Measurements from ENCODE around the gene DIAPH2.

The DIAPH2 gene

DNA sequence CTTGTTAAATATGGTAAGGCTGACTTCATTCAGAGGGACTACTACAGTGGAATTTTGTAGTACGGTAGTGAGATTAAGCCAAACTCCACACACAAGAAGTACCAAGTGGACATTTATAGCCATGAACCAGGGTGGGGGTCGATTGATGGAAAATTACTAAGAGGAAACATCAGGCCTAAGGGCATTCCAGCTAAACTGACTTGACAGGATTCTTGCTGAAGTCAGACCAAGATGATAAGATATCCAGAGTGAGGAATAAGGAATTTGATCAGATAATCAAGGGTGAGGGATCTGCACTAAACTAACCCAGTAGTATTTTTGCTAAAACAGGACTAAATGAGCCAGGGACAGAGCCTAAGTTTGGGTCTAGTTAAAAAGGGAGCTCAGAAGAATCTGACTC, 796.6 kb downstream of the DIAPH2 start:
- no peak for DNase-seq (ENCODE audit: low read depth)

DNA sequence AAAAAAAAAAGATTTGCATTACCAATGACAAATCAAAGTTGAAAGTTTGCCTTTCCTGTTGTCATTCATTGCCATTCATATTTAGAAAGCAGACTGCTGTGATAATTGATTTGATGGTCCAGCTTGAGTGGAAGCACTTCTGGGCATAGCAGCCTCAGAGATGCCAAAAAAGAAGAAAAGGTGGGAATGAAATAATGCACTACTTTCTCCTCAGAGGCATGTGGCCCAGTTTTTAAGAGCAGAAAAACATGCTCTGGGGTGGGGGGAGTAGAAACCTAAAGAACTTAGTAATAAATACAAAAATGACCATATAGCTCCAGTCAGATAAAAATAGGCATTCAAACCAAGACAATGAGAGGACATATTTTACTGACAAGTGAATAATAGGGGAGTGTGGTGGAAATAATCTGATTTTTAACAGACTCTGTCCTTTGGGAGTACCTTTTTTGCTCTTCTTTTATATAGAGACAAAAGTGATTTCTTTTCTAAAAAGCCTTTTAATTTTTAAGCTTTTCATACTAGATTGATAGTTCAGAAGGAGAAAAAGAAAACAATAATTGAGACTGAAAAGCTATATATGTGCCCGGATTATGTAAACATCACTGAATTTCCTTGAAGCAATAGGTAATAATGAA, 798.1 kb downstream of the DIAPH2 start:
- DNase-seq (ENCODE audit: low read depth) = no peak

DNA sequence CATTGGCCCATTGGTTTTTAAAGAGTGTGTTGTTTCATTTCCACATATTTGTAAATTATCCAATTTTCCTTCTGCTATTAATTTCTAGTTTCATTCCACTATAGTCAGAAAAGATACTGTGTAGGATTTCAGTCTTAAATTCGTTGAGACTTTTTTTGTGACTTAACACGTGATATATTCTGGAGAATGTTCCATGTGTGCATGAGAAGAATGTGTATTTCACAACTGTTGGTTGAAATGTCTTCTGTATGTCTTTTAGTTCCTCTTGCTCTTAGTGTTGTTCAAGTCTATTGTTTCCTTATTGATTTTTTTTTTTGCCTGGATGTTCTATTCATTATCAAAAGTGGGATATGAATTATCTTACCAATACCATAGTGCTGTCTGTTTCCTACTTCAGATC, 806.0 kb downstream of the DIAPH2 start:
- DNase-seq (ENCODE audit: low read depth) = no peak

DNA sequence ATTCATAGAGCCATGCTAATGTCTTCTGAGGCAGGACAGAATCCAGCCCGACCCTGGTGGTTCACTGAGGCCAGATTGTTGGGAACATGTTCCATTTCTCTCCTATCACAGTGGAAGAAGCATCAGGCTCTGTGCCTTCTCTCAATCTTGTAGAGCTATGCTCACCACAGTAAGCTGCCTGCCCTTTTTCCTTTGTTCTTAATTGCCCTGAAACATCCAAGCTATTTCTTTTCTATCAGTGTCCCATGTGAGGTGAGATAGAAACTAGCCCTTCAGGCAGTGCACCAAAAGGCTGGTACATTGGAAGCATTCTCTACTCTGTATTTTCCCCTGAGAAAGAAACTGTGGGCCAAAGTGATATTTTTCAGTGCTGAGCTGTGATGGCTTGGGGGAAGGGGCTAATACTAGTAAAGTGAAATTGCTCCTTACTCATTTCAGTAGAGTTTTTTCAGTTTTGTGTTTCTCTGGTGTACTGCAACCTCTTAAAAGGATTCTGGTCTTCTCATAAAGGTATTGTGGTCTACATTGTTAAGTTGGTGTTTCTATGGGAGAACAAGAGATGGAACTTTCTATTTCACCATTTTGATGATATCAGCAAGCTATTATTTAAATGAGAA, 810.2 kb downstream of the DIAPH2 start:
- no peak for DNase-seq (ENCODE audit: low read depth)

DNA sequence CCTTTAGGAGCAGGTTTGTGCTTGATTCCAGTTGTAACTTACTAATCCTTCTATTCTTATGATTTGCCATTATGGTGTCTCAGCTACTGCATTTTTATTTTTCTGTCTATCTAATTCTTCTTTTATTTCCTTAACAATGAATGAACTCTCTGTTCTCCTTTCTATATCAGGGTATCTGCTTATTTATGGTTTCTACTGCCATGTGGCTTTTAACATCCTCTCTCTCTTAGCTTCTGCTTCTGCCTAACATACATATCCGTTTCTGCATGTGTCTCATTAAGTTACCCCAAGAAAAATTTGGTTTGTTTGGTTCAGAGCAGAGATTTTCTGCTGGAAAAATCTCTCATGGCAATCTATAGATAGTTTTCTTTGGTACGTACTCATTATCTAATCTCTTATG, 813.5 kb downstream of the DIAPH2 start:
- no peak for DNase-seq (ENCODE audit: low read depth)

DNA sequence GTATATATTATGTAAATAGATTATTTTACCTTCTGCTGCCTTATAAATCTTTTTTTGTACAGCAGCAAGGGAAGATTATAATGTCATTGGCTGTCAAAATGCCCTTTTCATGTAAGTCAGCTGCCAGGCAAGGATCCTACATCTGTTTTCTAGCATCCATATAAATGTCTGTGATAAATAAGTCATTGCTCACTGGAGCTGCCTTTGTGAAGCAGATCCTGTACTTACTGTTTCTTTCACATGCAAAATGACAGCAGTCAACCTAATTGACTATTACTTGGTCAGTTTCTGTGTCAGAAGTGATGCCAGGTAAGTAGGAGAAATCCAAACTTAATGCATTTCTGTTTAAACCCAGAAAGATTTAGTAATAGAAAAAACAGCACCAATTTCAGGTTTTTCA, 819.8 kb downstream of the DIAPH2 start:
- DNase-seq (ENCODE audit: low read depth) = no peak

DNA sequence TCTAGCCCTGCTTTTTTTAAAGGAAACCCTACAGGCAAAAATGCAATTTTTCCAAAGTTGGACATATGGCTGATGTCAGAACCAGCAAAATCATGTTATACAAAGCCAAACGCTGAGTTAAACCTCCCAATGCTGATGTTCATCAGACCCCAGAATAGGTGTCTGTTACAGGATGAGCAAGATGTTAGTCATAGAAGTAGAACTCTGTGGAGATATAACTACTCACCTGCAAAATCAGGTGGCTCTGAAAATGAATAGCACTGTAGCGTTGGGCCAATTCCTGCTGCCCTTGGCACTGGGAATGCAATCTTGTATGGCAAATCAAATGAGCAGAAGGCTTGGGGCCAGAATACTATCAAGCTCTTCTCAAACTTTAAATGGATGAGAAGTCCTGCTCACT, 833.1 kb downstream of the DIAPH2 start:
- no peak for DNase-seq (ENCODE audit: low read depth)

DNA sequence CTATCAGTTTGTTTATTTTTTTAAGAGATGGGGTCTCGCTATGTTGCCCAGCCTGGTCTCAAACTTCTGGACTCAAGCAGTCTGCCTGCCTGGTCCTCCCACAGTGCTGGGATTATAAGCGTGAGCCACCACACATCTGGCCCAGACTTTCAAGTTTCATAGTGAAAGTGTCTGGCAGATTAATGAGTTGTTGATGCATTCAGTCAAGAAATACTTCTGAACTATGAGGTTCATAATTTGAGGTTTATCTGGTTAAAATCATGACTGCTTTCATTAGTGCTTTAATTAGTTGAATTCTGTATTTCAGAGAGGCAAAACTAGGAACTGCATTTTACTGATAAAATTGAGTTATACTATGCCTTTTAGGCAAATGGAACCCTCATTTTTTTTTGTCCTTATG, 837.7 kb downstream of the DIAPH2 start:
- DNase-seq (ENCODE audit: low read depth) = no peak

DNA sequence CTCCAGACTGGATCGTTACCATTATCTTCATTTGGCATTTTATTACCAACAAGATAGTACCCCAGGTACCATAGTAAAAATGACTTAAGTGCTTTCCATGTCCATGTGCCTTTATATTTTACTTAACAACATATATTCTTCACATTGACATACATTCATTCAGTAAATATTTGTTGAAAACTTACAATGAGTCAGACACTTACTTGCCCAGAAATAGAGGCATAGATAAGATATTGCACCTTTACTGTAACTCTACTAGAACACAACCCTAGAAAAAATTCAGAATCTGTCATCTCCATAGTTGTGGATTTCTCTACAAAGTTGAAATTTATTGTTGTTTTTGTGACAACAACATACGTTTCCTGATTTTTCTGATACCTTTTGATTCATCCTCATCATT, 839.7 kb downstream of the DIAPH2 start:
- no peak for DNase-seq (ENCODE audit: low read depth)

DNA sequence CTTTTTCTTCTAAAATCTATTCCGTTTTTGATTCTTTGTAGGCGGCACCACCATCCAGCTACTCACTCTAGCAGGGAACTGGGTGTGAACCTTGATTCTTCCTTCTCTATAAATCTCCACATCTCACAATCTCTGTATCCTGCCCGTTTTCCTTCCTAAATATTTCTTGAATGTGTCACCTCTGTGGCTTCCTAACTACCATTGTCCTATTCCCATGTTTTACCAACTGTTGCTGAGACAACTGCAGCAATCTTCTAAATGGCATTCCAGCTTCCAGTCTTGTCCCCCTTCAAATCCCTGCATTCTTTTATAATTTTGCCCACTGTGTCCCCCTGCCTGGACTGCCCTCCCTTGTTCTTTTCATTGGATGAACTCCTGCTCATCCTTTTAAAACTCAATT, 840.4 kb downstream of the DIAPH2 start:
- no peak for DNase-seq (ENCODE audit: low read depth)

DNA sequence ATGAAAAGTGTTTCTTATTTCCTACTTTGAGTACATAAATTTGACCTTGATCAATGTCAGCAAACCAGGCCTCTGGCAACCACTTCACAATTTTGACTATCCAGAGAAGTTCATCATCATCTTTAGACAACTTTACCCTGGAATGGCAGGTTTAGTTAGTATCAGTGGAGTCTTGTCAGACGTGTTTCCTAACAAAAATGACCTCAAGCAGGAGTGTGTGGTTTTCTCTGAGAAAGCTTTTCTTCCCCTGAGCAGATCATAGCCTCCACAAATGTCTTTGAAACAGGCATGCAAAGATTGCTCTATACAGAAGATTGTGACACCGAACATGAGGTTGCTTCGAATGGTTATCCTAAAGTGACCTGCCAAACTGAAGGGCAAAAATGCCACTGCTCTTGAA, 841.3 kb downstream of the DIAPH2 start:
- no peak for DNase-seq (ENCODE audit: low read depth)

DNA sequence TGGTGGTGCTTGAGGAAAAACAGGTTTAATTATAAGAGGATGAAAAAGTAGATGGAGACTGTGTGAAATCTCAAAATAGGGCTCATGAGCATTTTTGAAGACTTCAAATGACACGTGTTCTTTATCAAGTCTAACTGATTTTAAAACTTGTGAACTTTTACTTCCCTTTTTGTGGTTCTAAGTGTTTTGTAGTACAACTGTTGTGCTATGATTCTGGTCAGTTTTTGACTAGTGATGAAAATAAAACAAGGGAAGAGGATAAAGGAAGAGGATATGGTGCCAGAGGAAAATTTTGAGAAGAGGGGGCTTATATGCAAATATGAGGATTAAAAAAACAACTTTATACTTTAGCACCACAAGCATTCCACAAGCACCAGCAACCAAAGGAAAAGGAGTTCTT, 843.1 kb downstream of the DIAPH2 start:
- DNase-seq (ENCODE audit: low read depth) = no peak

DNA sequence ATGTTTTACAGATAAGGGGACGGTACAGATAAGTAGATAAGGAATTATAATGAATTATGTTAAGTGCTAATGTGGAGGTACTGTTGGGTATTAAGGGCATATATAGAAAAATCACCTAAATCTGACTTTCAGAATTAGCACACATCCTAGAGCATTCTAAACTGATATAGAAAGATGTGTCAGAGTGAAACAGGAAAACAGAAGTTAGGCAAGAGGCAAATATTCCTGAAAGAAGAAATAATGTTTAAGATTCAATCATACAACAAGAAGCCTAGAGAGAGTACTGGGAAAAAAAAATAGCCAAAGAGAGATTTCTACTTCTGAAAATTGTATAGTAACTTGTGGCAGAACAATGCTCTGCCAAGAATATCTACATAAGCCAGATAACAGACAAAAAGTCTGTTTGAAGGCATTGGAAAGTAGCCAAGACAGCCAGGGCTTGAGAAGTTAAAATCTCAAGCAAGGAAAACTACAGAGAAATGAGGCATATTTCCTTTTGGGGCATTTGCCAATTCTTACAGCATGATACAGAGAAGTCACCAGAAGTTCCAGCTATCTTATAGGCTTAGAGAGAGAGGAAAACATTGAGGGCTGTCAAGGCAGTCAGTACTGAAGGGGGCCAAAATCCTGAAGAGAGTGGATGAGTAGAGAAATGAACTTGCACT, 845.0 kb downstream of the DIAPH2 start:
- DNase-seq (ENCODE audit: low read depth) = no peak

DNA sequence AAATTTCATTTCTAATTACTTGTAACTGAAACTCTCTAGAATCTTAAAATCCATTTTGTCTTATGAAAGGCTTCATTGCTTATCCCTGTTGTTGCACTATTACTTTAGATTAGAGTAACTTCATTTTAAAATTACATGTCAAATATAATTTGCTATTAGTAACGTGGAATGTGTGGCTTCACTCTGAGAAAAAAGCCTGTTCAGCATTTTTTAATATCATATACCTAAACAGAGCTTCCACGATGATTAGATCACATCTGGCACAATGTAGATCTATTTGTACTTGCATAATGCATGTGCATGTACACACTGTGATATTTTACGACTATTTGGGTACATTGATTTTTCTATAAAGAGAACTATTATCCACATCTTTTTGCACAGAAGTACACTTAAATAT, 847.2 kb downstream of the DIAPH2 start:
- DNase-seq (ENCODE audit: low read depth) = no peak

DNA sequence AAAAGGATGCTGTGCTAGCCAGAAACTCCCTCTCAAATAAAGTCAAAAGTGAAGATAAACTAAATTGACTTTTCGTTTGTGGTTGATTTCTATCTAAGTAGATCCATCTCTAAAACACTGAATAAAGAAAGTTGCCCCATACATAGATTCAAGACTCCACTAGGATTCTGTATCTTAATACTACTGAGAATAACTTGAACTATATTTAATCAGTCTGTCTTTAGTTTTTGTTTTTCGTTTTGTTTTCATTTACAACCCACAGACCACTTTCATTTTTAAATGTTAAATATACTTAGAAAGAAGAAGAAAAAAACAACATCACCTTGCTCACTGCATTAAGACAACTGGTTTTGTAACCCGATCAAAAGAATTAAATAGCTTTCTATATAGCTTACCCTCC, 854.1 kb downstream of the DIAPH2 start:
- no peak for DNase-seq (ENCODE audit: low read depth)

DNA sequence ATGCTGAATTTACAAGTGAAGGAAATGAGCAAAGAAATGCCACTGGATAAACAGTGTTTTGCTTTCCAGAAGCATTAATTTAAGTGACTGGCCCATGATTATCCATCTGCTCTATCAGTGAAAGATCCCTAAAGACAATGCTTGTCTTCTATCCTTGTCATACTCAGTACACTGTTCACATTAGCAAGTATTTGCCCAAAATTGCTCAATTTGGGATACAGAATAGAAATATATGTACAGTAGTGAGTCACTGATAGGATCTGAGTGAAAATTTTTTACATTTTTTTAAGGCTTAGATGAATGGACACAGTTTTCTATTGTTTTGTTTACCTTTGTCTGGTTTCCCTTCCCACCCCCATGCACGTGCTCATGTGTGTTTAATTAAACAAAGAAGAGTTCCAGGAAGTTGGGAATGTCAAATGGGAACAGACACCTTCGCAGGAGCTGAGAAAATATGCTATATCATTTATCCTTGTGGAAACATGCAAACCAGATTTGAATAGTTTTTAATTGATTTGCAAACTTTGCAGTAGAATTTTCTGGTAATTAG, 855.4 kb downstream of the DIAPH2 start:
- DNase-seq (ENCODE audit: low read depth) = no peak

DNA sequence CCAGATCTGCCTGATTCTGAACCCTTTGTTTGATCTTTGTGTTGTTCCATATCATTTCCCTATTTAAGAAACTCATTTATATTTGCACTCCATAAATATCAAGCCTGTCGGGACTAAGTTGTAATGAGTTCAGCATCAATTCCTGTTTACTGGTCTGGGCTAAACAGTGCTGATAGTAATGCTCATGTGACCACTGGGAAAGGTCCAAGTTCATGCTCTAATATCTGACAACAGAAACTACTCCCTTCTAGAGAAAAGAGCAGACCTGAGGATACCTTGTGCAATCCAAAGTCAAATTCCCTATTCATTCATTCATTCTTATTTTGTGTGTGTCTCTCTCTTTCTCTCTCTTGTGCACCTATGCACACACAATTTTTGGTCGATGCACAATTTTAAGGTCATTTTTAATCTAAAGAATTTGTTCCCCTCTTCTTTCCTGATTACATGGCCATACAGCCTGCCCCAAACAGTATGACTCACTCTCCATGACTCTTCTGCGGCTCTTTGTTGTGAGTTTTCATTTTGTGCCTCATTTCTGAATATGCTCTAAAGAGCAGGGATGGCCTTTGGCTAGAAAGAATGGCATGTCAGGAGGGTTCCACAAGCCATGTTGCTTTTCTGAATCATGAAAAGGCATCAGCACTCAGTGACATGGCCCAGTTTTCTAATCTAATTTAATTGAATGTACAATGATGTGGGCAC, 863.4 kb downstream of the DIAPH2 start:
- no peak for DNase-seq (ENCODE audit: low read depth)

DNA sequence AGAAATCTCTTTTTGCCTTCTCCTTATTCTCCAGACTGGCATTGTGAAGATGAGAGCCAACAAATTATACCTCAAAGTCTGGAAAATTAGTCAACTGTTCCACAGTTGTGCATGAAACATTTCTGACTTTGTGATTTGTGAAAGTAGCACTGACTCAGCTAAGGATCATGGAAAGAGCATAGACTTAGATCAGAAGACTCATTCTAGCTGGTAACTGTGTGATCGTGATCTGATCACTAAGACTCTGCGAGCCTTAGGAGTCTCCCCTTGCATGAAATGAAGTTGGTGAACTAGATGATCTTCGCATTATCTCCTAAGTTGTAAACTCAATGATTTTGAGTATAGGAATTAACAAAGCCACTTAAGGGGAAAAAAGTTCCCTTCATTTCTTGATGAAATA, 867.2 kb downstream of the DIAPH2 start:
- DNase-seq (ENCODE audit: low read depth) = no peak

DNA sequence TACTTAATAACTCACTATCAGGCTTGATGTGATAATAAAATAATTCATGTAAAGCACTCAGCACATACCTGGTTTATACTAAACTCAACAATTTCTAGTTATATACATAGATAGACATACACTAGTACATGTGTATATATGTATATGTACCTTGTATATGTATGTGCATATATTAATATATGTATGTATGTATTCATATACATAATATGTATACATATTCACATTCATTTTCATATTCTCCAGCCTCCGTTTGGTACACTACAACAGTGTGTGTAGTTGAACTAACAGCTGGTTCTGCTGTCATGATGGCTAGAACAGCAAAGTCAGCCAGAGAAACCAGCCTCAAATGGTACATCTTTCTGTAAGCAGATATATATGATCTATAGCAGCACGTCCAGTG, 869.2 kb downstream of the DIAPH2 start:
- DNase-seq (ENCODE audit: low read depth) = no peak

DNA sequence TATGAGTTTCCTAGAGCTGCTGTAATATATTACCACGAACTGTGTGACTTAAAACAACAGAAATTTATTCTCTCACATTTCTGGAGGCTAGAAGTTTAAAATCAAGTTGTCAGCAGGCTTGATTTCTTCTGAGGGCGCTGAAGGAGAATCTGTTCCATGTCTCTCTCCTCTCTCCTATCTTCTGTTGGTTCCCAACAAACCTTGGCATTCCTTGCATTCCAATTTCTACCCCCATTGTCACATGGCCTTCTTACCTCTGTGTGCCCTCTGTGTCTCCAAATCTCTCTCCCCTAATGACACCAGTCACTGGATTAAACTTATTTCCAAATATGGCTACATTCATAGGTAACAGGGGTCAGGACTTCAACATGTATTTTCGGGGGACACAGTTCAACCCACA, 871.7 kb downstream of the DIAPH2 start:
- DNase-seq (ENCODE audit: low read depth) = no peak

DNA sequence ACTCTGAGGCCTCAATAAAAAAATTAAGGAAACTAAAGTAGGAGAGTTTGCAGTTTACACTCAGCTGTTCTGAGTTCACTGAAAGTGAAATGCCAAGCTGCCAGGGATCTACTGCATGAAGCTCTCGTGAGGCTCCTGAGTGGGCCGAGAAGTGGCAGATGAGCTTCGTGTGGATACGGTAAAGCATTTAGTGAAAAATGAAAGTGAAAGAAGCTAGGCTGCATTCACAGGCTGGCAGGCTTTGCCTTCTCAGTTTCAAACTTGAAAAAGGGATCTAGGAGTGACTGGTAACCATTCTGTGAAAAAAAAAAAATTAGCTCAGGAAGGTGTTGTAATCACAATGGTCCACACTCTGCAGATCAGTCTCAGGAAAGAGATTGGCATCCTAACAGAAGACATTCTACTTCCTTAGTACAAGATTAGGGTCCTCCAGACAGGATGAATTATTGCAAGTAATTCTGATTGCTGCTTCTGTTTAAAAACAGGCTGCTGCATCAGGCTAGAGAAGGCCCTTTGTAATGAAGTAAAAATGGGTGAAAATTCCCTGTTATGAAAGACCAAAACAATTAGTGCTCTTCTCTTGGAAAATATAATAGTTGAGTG, 879.0 kb downstream of the DIAPH2 start:
- DNase-seq (ENCODE audit: low read depth) = peak; percentile 10

DNA sequence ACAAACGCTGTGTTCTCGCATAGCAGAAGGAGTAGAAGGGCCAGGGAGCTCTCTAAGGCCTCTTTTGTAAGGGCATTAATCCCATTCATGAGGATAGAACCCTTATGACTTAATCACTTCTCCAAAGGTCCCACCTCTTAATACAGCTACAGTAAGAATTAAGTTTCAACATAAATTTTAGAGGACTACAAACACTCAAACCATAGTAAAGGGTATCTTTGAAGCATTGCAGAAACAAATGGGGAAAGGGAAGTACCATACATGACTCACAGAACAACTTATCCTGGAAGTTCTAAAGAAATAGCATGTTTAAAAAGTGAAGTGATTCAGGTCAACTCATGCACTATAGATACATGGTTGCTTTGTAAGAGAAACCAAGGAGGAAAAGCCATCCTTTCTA, 879.9 kb downstream of the DIAPH2 start:
- DNase-seq (ENCODE audit: low read depth) = no peak

DNA sequence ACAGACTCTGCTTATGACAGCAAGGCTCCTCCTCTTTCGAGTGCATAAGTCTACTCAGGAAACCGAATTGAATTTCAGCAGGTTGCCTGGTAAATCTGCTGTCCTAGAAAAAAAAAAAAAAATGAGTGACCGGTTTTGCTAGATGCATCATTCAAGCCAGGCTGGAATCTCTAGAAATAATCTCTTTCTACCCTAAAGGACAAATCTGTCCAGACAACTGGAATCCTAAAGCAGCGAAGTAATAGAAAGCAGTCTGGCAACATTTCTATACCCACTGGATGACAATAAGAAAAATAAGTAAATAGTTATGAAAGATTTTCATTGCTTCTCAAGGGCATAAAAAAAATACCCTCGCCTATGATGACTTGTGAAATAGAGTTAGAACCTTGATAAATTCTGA, 902.5 kb downstream of the DIAPH2 start:
- DNase-seq (ENCODE audit: low read depth) = no peak

Data from stimulated activated CD8-positive, alpha-beta memory T cell treated with anti-CD3 and anti-CD28 coated beads, Interleukin-4, amount 100 ng/mL, for 24 hours (primary cell).